Measurements from ENCODE around the gene TJAP1.

TJAP1 gene

GRCh38 chr6:43478008-43478372 is 620 bp downstream of the TJAP1 start:
- ChIA-PET POLR2A (interaction anchor here (0.6 to 2.2 kb wide), 21 partner anchors 8 to 696 kb away, joined by 3 to 13 read pairs (median 5); partner anchors contain the start of genes ABCC10, BICRAL, LRRC73 and POLH), CTCF (interaction anchor here (1.0 to 2.0 kb wide), 3 partner anchors 9 to 24 kb away, joined by 3 to 9 read pairs (median 7); no protein-coding TSS in a partner anchor)
- Histone ChIP-seq H3K36me3 (ENCODE audit: control insufficient read depth in 2 of 2, insufficient read depth in 1 of 2, low read length in 2 of 2) (peaks cover 0 to 19% of the 10 kb centered on the region in 2 experiments; a peak in 2 of 3 replicates), H3K27ac (ENCODE audit: extremely low read depth, low read depth, low read length) (peak overlapping the region; percentile 50; the same call in 1 of the 2 replicates), H3K9me3 (ENCODE audit: control insufficient read depth, insufficient read depth, low read depth, low read length) (no peaks in the 10 kb centered on the region), H3K4me1 (ENCODE audit: control insufficient read depth, insufficient read depth, low read length) (peaks cover 10% of the 10 kb centered on the region), H3K4me3 (ENCODE audit: low read depth, low read length) (peak overlapping the region; percentile 81)
- TF ChIP-seq ZNF169 (tag by site-specific recombination; IDR thresholded peaks at IDR 0.05) (no peak), ZFP69B (tag by site-specific recombination; IDR thresholded peaks at IDR 0.05) (no peak)

- no peak overlapping the region for H3K27ac ChIP-seq (ENCODE audit: extremely low read depth, low read depth, low read length)
- peaks cover 0 to 27% of the 10 kb centered on the region in 2 experiments; a peak in 2 of 3 replicates for H3K36me3 ChIP-seq (ENCODE audit: control insufficient read depth in 2 of 2, insufficient read depth in 1 of 2, low read length in 2 of 2)
- peaks cover 10% of the 10 kb centered on the region for H3K4me1 ChIP-seq (ENCODE audit: control insufficient read depth, insufficient read depth, low read length)
- H3K9me3 ChIP-seq (ENCODE audit: control insufficient read depth, insufficient read depth, low read depth, low read length), result no peaks in the 10 kb centered on the region
- ChIA-PET POLR2A (interaction anchor here (0.6 to 1.5 kb wide), 5 partner anchors 25 to 99 kb away, joined by 3 to 11 read pairs (median 3); partner anchors contain the start of genes DLK2, POLR1C and YIPF3), CTCF (interaction anchor here (0.6 to 2.6 kb wide), 7 partner anchors 13 to 535 kb away, joined by 3 to 11 read pairs (median 4); no protein-coding TSS in a partner anchor)
- no peak overlapping the region for H3K4me3 ChIP-seq (ENCODE audit: low read depth, low read length)
- no peak for TF ChIP-seq ZNF18 (tag by site-specific recombination; IDR thresholded peaks at IDR 0.05)
- no peak for TF ChIP-seq ZBTB48 (tag by site-specific recombination; IDR thresholded peaks at IDR 0.05)
- no peak for TF ChIP-seq PATZ1 (tag by site-specific recombination; IDR thresholded peaks at IDR 0.05)
- TF ChIP-seq ZNF600 (tag by site-specific recombination; IDR thresholded peaks at IDR 0.05), result no peak
- TF ChIP-seq ZNF335 (tag by site-specific recombination; conservative IDR thresholded peaks at IDR 0.05), result no peak
- TF ChIP-seq ZNF555 (tag by site-specific recombination; conservative IDR thresholded peaks at IDR 0.05), result no peak
- no peak for TF ChIP-seq ZNF391 (tag by site-specific recombination; IDR thresholded peaks at IDR 0.05; ENCODE audit: borderline replicate concordance, low read depth)
- no peak for TF ChIP-seq SCRT1 (tag by site-specific recombination; IDR thresholded peaks at IDR 0.05; ENCODE audit: borderline replicate concordance)
- no peak for TF ChIP-seq OSR2 (tag by site-specific recombination; IDR thresholded peaks at IDR 0.05)
- TF ChIP-seq ZEB2 (tag by site-specific recombination; IDR thresholded peaks at IDR 0.05), result no peak
- no peak for TF ChIP-seq PRDM1 (tag by site-specific recombination; IDR thresholded peaks at IDR 0.05)
- TF ChIP-seq ZNF169 (tag by site-specific recombination; IDR thresholded peaks at IDR 0.05), result no peak
- TF ChIP-seq SP7 (tag by site-specific recombination; IDR thresholded peaks at IDR 0.05), result no peak
- TF ChIP-seq EGR2 (tag by site-specific recombination; IDR thresholded peaks at IDR 0.05; ENCODE audit: low read depth), result no peak
- 0 out of 2 replicates have a peak, but pooled peaks have one; percentile 32 for TF ChIP-seq ZNF660 (tag by site-specific recombination; IDR thresholded peaks at IDR 0.05)
- TF ChIP-seq ZNF48 (tag by site-specific recombination; IDR thresholded peaks at IDR 0.05), result no peak
- TF ChIP-seq ZNF692 (tag by site-specific recombination; IDR thresholded peaks at IDR 0.05), result peak; percentile 45; the same call in 1 of the 2 replicates
- TF ChIP-seq ZNF398 (tag by site-specific recombination; IDR thresholded peaks at IDR 0.05), result no peak
Observed at GRCh38 chr6:43481075-43481474, 3.7 kb downstream of the TJAP1 start.
